ENCODE data around the gene CD68.
A peak's percentile ranks its signal among the peaks of the same experiment; 100 is the strongest.
"Not testable (repeated sequence)": the region's sequence is repeated elsewhere in the genome, so short reads cannot be mapped to it uniquely, and the experiment has no call there.

The CD68 gene

GRCh38 chr17:7613769-7614424, 34.5 kb downstream of the CD68 start:
- DNase-seq (ENCODE audit: low read depth) = no peak

GRCh38 chr17:7614425-7615264, 35.2 kb downstream of the CD68 start, which contains the start of gene FXR2:
Gene FXR2, minus strand, starts transcription at chr17:7614897. Its CDS starts 365 bp downstream, at chr17:7614532.
- peak; percentile 100 for DNase-seq (ENCODE audit: low read depth)

- DNase-seq (ENCODE audit: low read depth) = no peak
These were observed 35.9 kb downstream of the CD68 start for GRCh38 chr17:7615265-7615747.

GRCh38 chr17:7618608-7619007, 39.2 kb downstream of the CD68 start:
- DNase-seq (ENCODE audit: low read depth) = no peak

GRCh38 chr17:7620835-7621234, 41.4 kb downstream of the CD68 start:
- no peak for DNase-seq (ENCODE audit: low read depth)

GRCh38 chr17:7623661-7624060, 44.2 kb downstream of the CD68 start:
- DNase-seq (ENCODE audit: low read depth) = no peak

GRCh38 chr17:7625749-7626148, 46.3 kb downstream of the CD68 start:
- not testable (repeated sequence) for DNase-seq (ENCODE audit: low read depth)

GRCh38 chr17:7626307-7626706, 46.9 kb downstream of the CD68 start:
- DNase-seq (ENCODE audit: low read depth) = no peak

GRCh38 chr17:7626956-7627249, 47.5 kb downstream of the CD68 start:
- no peak for DNase-seq (ENCODE audit: low read depth)

- peak; percentile 95 for DNase-seq (ENCODE audit: low read depth)
These were observed 48.0 kb downstream of the CD68 start, which contains the start of gene SAT2 for GRCh38 chr17:7627250-7628121. Gene SAT2, minus strand, starts transcription at chr17:7627821. Its CDS starts 186 bp downstream, at chr17:7627635.

GRCh38 chr17:7629939-7630571, 50.6 kb downstream of the CD68 start, which contains the start of gene SHBG:
Gene SHBG, plus strand, starts transcription at chr17:7630135. Its CDS starts 38 bp downstream, at chr17:7630173.
- no peak for DNase-seq (ENCODE audit: low read depth)
